Mesothelial cell of epicardium (in vitro differentiated cells): Measurements from ENCODE around the gene ALKBH4. TPM values are rescaled to one million over a fixed set of nuclear protein-coding genes. Genes with fewer than 3 reads are reported as not detected.
"Not testable (repeated sequence)": the region's sequence is repeated elsewhere in the genome, so short reads cannot be mapped to it uniquely, and the experiment has no call there.

Source experiments
- DNase-seq, 2 experiments: peaks; one replicate each; pipeline ENCODE4 v3.0.0; 2021; ENCODE audit warnings: low spot score in 2 of 2; ENCODE audit not compliant: unreplicated experiment in 2 of 2
- H3K27ac Mint-ChIP-seq: 2 replicates; pipeline ENCODE4 v1.8.0; 2021; ENCODE audit warnings: mixed read lengths
- H3K27me3 Mint-ChIP-seq: 2 replicates; pipeline ENCODE4 v1.8.0; 2021; ENCODE audit warnings: low read depth, mixed read lengths
- H3K36me3 Mint-ChIP-seq: 2 replicates; pipeline ENCODE4 v1.8.0; 2021; ENCODE audit warnings: mixed read lengths
- H3K4me1 Mint-ChIP-seq: 2 replicates; pipeline ENCODE4 v1.8.0; 2021; ENCODE audit warnings: mixed read lengths
- H3K4me3 Mint-ChIP-seq: 2 replicates; pipeline ENCODE4 v1.8.0; 2021; ENCODE audit warnings: mild to moderate bottlenecking, moderate library complexity, mixed read lengths
- H3K9me3 Mint-ChIP-seq: 2 replicates; pipeline ENCODE4 v1.8.0; 2021; ENCODE audit warnings: mixed read lengths
- CTCF ChIP-seq: fragments of 200-600 bp; sonication (generic); IDR thresholded peaks from one replicate; pipeline ENCODE4 v1.5.0; 2021; ENCODE audit warnings: antibody characterized with exemption; ENCODE audit not compliant: unreplicated experiment
- total RNA-seq: library from RNA; stranded (reverse); gene quantifications from 3 replicates; pipeline ENCODE4 v1.2.1, GENCODE V29; 2021

Gene ALKBH4
- total RNA-seq, 1 donor from 2014 or later: 14.9 TPM

DNA sequence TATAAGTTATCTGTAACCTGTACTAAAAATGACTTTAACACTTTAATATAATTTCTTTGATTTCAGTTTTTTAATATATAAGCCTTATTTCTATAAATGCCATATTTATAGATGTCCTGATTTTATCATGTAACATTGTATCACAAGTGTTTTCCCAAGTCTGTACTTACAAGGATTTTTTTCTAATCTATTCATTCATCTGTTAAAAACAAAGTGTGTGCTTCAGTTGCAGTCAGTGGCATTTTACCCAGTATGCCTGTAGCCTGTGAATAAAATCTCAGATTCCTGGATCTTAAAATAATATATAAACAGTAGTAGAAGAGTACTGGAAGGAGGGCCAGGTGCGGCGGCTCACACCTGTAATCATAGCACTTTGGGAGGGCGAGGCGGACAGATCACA, 51.1 kb downstream of the ALKBH4 start:
- H3K36me3 Mint-ChIP-seq: peaks cover 59% of the 10 kb centered on the region
- H3K4me3 Mint-ChIP-seq: no peak overlapping the region

DNA sequence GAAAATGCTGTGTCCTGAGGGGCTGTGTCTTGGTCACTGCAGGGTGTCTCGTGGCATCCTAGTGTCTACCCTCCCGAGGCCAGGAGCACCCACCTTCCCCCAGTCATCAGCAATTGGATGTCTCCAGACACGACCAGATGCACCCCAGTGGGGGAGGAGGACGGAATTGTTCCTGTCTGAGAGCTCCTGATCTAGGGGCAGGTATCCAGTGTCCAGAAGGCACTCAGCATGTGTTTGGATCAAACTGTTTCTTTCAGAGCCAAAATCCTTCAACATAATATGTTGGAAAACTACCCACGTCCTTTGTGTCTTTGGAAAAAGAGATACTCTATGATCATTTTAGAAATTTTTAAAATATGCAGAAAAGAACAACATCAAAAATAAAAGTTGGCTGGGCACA, 51.6 kb downstream of the ALKBH4 start:
- no peaks in the 10 kb centered on the region for H3K27me3 Mint-ChIP-seq
- no peak for TF ChIP-seq CTCF
- H3K36me3 Mint-ChIP-seq: peaks cover 61% of the 10 kb centered on the region
- DNase-seq: no peak
- no peaks in the 10 kb centered on the region for H3K4me1 Mint-ChIP-seq
- H3K4me3 Mint-ChIP-seq: no peak overlapping the region
- peaks cover 16% of the 10 kb centered on the region for H3K9me3 Mint-ChIP-seq
- no peak overlapping the region for H3K27ac Mint-ChIP-seq

More for the DNA sequence above, 51.1 kb downstream of the ALKBH4 start:
- no peak for TF ChIP-seq CTCF
- Mint-ChIP-seq H3K9me3 (peaks cover 16% of the 10 kb centered on the region), H3K27ac (no peak overlapping the region), H3K4me1 (no peaks in the 10 kb centered on the region), H3K27me3 (no peaks in the 10 kb centered on the region)
- DNase-seq: no peak

DNA sequence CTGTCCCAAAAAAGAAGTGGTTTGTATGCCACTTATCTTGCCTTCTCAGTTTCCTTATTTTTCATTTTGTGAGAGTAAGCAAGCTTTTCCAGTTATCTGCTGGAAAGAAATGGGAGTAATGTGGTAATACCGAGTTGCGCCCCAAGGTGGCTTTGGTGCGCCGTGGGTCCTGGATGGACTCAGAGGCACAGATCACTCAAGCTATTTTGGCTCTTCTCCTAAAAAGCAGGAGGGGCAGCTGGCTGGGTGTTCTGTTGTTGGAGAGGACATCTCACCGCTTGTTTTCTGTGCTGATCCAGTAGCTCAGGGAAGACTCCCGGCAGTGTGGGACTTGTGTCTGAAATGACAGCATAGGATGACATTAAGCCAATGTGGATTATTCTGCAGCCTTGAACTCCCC, 52.1 kb downstream of the ALKBH4 start:
- no peak overlapping the region for H3K4me3 Mint-ChIP-seq
- no peak overlapping the region for H3K27ac Mint-ChIP-seq
- no peaks in the 10 kb centered on the region for H3K4me1 Mint-ChIP-seq
- peaks cover 16% of the 10 kb centered on the region for H3K9me3 Mint-ChIP-seq
- TF ChIP-seq CTCF: peak; percentile 55
- H3K36me3 Mint-ChIP-seq: peaks cover 66% of the 10 kb centered on the region
- DNase-seq: no peak
- no peaks in the 10 kb centered on the region for H3K27me3 Mint-ChIP-seq

- no peak for TF ChIP-seq CTCF
- Mint-ChIP-seq H3K4me1 (no peaks in the 10 kb centered on the region), H3K4me3 (no peak overlapping the region), H3K36me3 (peaks cover 65% of the 10 kb centered on the region), H3K27ac (no peak overlapping the region), H3K27me3 (no peaks in the 10 kb centered on the region), H3K9me3 (peaks cover 16% of the 10 kb centered on the region)
- no peak for DNase-seq
Observed at GRCh38 chr7:102410918-102411317, 53.7 kb downstream of the ALKBH4 start.

DNA sequence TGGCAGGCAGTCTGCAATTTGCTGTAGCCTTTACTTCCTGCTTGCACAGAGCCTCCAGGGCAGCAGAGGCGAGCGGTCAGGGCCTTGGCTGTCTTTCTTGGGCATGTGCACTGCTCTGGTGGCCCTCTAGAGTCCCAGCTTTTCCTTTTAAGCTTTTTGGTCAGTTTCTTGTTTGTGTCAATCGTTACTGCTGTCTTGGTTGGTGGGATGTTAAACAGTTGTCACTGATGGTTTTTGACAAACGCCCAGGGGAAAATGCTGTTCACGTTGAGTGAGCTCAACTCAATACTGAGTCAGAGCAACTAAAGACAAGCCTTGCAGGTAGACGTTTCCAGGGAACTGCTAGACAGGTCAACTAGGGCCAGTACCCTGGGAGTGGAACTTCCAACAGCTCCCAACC, 54.5 kb downstream of the ALKBH4 start:
- Mint-ChIP-seq H3K36me3 (peaks cover 63% of the 10 kb centered on the region), H3K4me1 (no peaks in the 10 kb centered on the region), H3K4me3 (no peak overlapping the region), H3K27me3 (no peaks in the 10 kb centered on the region), H3K9me3 (peaks cover 16% of the 10 kb centered on the region), H3K27ac (no peak overlapping the region)
- DNase-seq: no peak
- TF ChIP-seq CTCF: no peak

DNA sequence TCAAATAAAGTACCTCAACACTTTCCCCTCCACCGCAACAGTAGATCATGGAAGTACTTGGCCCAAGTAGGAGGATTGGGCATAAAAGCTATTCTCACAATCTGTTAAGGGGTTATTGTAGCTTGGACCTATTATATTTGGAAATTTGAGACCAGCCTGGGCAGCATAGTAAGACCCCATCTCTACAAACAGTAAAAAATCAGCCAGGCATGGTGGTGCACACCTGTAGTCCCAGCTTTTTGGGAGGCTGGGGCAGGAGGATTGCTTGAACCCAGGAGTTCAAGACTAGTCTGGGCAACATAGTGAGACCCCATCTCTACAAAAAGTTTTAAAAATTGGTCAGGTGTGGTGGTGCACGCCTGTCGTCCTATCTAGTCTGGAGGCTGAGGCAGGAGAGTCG, 55.3 kb downstream of the ALKBH4 start:
- Mint-ChIP-seq H3K4me3 (no peak overlapping the region), H3K9me3 (peaks cover 16% of the 10 kb centered on the region), H3K4me1 (no peaks in the 10 kb centered on the region), H3K27me3 (no peaks in the 10 kb centered on the region), H3K36me3 (peaks cover 60% of the 10 kb centered on the region), H3K27ac (no peak overlapping the region)
- no peak for TF ChIP-seq CTCF
- DNase-seq: no peak

- H3K4me3 Mint-ChIP-seq, H3K27ac Mint-ChIP-seq, H3K4me1 Mint-ChIP-seq, H3K27me3 Mint-ChIP-seq, DNase-seq: not testable (repeated sequence)
- H3K9me3 Mint-ChIP-seq: peaks cover 16% of the 10 kb centered on the region
- H3K36me3 Mint-ChIP-seq: peaks cover 64% of the 10 kb centered on the region
Observed at GRCh38 chr7:102408530-102408929, 56.1 kb downstream of the ALKBH4 start.
